Breast epithelium (tissue), 3 donors: ENCODE data around the gene SPARC.

Source experiments
- POLR2AphosphoS5 ChIP-seq, 3 donors: sonication (generic); formaldehyde crosslinking; IDR thresholded peaks; one replicate each; pipeline ENCODE4 v1.6.1; 2017; ENCODE audit warnings: antibody characterized with exemption in 3 of 3
- TF ChIP-seq, protein P1 (sequence below), 3 donors: fragments of 450-650 bp; IDR thresholded peaks; one replicate each; pipeline ENCODE4 v1.5.1; 2016 to 2017; ENCODE audit warnings: antibody characterized with exemption in 3 of 3, mild to moderate bottlenecking in 3 of 3, moderate library complexity in 3 of 3

DNA sequence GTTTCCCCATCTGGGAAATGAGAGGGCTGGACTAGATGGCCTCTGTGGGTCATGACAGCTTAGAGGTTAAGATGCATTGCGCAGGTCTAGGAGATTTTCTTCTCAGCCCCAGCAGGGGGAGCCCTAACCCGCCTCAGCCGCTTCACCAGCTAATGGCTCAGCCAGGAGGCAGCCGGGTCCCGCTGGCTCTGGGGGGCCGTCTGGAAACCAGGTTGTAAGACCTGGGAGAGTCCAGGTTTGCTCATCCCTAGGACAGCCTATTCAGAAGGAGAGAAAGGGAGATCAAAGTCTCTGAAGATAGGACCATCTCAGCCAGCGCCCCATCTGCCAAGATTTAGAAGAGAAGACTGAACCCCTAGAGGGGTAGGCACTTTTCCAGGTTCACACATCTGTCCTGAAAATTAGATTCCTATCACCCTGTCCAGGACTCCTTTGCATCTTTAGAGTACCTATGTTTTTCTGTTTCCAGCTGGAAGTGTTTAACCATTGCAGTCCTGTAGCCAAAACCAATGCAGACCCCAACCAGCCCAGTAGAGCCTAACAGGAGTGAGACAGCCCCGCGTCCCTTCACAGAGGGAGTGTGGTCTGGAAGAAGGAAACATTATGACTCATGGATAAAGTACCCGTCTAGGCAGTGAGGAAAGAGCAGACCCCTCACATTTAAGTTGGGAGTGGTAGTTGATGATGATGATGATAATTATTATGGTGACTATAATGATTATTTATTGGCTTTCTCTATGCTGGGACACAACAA is 27.5 kb downstream of the SPARC start:
- TF ChIP-seq POLR2AphosphoS5 (IDR thresholded peaks at IDR 0.05), result peak in 2 of 3 donors; percentile 28 to 50
- TF ChIP-seq, protein P1, sequence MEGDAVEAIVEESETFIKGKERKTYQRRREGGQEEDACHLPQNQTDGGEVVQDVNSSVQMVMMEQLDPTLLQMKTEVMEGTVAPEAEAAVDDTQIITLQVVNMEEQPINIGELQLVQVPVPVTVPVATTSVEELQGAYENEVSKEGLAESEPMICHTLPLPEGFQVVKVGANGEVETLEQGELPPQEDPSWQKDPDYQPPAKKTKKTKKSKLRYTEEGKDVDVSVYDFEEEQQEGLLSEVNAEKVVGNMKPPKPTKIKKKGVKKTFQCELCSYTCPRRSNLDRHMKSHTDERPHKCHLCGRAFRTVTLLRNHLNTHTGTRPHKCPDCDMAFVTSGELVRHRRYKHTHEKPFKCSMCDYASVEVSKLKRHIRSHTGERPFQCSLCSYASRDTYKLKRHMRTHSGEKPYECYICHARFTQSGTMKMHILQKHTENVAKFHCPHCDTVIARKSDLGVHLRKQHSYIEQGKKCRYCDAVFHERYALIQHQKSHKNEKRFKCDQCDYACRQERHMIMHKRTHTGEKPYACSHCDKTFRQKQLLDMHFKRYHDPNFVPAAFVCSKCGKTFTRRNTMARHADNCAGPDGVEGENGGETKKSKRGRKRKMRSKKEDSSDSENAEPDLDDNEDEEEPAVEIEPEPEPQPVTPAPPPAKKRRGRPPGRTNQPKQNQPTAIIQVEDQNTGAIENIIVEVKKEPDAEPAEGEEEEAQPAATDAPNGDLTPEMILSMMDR (IDR thresholded peaks at IDR 0.05), result peak; percentile 77 to 91 (median 88)
